Anterior cingulate cortex (tissue), 58 donors: Measurements from ENCODE around the gene GMPR.

Source experiments
- DNase-seq, 58 donors: peaks; one replicate each; lab custom pipeline; 2025; lab: John Stamatoyannopoulos, UW

GMPR gene

DNA sequence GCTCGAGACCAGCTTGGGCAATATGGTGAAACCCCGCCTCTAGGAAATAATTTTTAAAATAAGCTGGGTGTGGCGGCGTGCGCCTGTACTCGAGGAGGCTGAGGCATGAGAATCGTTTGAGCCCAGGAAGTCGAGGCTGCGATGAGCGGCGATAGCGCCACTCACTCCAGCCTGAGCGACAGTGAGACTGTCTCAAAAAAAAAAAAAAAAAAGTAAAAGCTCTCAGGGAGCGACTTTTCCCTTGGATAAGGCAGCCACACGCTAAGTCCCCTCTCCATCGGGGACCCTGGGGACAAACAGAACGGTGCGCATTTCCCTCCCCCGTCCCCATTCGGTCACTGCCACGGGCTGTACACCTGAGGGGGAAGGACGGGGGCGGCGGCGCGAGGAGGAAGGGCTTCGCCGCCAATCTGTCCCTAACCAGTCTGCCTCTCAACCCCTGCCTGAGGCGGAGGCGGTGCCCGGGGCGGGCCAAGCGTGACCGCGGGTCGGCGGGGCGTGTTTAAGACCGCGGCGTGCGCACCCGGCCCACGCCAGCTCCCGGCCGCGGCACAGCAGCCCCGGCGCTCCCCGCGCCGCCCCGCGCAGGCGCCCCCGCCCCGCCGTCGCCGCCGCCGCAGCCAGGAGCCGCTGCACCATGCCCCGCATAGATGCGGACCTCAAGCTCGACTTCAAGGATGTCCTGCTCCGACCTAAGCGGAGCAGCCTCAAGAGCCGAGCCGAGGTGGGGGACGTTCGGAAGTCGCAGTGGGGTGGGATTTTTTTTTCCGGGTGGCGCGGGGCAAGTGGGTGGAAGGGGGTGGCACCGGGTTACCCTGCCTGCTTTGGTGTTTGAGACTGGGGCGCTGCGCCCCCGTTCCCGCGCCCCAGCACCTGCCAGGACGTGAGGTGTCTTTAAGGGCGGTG lies at the start of gene GMPR:
GMPR (plus strand) TSS at position 531 of the 906 bp plus-strand sequence; CDS start at position 638, 107 bp downstream.
- DNase-seq = peak in 44 of 58 donors; percentile 3 to 67 (median 29)

DNA sequence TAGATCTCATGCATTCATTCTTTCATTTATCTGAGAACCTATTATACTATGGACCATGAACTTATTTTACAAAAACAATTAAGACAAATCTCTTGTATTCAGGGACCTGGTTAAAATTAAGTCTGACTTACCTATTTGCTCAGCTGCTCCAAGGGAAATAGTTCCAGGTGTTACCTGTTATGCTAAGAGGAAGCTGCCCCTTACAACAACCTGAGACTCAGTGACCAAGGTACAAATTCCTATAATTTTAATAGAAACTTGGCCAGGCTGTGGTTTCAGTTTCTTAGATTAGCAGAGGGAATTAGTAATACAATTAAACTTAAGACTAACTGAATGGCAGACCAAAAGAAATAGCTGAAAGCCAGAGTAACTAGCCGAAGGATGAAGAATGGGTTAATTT lies 48.2 kb upstream of the GMPR start:
- DNase-seq = no peak

DNA sequence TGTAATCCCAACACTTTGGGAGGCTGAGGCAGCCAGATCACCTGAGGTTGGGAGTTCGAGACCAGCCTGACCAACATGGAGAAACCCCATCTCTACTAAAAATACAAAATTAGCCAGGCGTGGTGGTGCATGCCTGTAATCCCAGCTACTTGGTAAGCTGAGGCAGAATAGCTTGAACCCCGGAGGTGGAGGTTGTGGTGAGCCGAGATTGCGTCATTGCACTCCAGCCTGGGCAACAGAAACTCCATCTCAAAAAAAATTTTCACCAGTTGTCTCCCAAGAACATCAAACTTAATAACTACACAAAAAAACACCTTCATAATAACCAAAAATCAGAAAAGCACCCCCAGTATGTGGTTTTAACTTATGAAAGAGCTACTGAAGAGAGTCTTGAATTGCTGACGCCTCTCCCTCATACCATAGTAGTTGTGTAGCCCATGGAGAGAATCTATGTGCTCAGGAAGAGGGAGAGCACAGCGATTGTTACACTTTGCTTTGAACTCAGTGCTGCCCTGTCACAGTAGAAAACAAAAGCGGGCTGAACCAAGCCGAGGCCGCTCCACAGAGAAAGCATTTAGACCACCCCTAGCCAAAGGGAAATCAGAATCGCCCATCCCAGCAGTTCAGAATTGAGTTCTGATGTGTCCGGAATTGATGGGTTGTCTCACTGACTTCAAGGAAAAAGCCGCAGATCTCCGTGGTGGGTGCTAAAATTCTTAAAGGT lies 42.0 kb upstream of the GMPR start:
- no peak for DNase-seq

- no peak for DNase-seq
These were observed 41.3 kb upstream of the GMPR start for GRCh38 chr6:16196984-16197546.

DNA sequence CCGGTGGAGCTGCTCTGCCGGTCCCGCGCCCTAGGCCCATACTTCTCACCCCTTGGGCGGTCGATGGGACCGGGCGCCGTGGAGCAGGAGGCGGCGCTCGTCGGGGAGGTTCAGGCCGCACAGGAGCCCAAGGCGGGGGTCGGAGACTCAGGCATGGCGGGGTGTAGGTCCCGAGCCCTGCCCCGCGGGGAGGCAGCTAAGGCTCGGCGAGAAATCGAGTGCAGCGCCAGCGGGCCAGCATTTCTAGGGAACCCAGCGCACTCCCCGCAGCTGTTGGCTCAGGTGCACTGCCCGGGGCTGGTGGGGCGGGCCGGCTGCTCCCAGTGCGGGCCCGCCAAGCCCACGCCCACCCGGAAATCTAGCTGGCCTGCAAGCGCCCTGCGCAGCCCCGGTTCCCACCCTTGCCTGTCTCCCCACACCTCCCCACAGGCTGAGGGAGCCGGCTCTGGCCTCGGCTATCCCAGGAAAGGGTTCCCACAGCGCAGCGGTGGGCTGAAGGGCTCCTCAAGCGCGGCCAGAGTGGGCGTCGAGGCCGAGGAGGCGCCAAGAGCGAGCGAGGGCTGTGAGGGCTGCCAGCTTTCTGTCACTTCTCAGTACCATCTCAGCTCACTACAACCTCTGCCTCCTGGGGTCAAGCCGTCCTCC lies 40.2 kb upstream of the GMPR start:
- no peak for DNase-seq

- DNase-seq = peak in 10 of 58 donors; percentile 4 to 29 (median 7)
These were observed 38.6 kb upstream of the GMPR start for GRCh38 chr6:16199804-16200203.

GRCh38 chr6:16200321-16200883 lies 38.0 kb upstream of the GMPR start:
- peak in 24 of 58 donors; percentile 11 to 63 (median 28) for DNase-seq

- DNase-seq = no peak
These were observed 36.7 kb upstream of the GMPR start for GRCh38 chr6:16201706-16202105.

DNA sequence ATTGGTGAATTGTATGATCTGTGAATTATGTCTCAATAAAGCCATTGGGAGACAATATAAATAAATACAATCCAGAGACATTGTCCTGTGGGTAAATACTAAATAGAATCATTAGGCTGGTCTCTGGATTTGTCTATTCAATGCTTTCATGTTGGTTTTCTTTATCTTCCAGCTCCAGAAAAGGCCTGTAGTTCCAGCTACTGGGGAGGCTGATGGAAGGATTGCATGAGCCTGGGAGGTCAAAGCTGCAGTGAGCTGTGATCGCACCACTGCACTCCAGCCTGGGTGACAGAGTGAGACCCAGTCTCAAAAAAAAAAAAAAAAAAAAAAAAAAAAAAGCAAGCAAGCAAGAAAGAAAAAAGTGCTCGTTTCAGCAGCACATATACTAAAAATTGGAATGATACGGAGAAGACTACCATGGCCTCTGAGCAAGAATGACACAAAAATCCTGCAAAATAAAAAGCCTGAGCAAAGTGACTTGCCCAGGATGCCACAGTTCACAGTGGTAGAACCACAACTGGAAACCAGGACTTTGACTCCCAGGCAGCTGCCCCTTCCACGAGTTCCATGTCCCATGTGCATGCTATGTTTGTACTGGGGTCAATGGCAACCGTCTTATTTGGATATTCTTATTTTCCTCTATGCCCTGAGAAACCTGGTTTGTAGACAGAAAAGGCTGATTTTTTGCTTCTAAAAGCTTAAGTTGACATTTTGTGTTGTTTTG lies 33.6 kb upstream of the GMPR start:
- no peak for DNase-seq

DNA sequence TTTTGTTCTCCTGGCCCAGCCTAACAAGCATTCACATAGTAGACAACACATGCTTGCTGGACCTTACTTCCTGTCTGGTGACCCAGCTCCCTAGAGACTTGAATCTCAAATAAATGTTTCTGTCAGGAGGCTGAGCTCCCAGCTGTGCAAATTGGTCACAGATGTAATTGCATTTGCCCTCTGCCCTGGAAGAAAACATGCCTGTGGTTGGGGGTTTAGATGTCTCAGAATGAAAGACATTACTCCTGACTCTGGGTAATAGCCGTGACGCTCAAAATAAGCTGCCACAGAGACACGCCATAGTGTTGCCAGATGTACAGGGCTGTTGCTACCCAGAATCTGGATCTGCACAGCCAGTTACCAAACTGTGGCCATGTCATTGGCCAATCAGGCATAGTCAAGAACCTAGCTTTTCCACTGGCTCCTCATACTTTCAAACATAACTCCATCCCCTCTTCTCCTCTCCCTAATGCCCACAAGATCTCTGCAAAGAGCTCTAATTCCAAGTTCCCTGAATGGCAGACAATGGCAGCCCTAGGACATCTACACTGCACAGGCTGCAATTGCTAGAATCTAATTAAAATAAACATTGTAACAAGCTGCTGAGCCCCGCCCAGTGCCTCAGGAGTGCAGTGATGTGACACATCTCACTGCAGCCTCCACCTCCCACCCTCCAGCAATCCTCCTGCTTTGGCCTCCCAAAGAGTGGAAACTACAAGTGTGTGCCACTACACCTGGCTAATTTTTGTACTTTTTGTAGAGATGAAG lies 32.8 kb upstream of the GMPR start:
- no peak for DNase-seq

- DNase-seq = peak in 43 of 58 donors; percentile 3 to 74 (median 28)
These were observed 31.8 kb upstream of the GMPR start for GRCh38 chr6:16206595-16207037.

- DNase-seq = no peak
These were observed 29.4 kb upstream of the GMPR start for GRCh38 chr6:16208989-16209388.

- DNase-seq = no peak
These were observed 28.8 kb upstream of the GMPR start for GRCh38 chr6:16209539-16209938.

- no peak for DNase-seq
These were observed 26.1 kb upstream of the GMPR start for GRCh38 chr6:16212276-16212675.

DNA sequence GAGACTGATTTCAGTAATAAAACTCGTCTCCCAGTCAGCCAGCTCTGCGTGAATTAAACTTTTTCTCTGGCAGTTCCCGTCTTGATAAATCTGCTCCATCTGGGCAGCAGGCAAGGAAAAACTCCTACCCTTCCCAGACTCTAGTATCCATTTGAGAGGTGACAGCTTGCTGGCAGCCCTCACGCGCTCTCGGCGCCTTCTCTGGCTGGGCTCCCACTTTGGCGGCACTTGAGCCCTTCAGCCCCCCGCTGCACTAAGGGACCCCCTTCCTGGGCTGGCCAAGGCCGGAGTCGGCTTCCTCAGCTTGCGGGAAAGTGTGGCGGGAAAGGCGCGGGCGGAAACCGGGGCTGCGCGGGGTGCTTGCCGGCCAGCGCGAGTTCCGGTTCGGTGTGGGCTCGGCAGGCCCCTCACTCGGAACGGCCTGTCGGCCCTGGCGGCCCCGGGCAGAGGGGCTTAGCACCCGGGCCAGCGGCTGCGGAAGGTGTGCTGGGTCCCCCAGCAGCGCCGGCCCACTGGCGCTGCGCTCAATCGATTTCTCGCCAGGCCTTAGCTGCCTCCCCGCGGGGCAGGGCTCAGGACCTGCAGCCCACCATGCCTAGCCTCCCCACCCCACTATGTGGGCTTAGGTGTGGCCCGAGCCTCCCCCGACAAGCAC lies 21.8 kb upstream of the GMPR start:
- DNase-seq = no peak

GRCh38 chr6:16217156-16217721 lies 21.1 kb upstream of the GMPR start:
- no peak for DNase-seq

GRCh38 chr6:16222826-16223225 lies 15.6 kb upstream of the GMPR start:
- DNase-seq = no peak

DNA sequence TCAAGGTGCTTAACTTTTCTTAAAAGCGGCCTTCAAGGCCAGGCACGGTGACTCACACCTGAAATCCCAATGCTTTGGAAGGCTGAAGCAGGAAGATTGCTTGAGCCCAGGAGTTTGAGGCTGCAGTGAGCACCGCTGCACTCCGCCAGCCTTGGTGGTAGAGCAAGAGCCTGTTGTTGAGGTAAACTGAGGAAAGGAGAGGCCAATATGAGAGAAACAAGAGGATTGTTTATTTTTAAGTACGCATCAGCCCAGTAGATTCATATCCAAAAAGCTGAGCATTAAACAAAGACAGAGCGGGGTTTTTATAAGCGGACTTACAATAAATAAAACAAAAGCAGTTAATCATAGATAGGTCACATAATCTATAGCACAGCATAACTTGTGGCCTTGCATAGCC lies 15.0 kb upstream of the GMPR start:
- DNase-seq = no peak
